Endodermal cell (in vitro differentiated cells): ENCODE data around the gene NPTX1. TPM values are rescaled to one million over a fixed set of nuclear protein-coding genes. Genes with fewer than 3 reads are reported as not detected.
A peak's percentile ranks its signal among the peaks of the same experiment; 100 is the strongest.

ENCODE experiments used
- DNase-seq: peaks from one replicate; pipeline ENCODE4 v3.0.0-alpha.2; 2017
- H3K27ac ChIP-seq: 2 replicates; pipeline ENCODE4 v1.5.1; 2013; ENCODE audit warnings: mild to moderate bottlenecking, low read depth, low read length, moderate library complexity
- H3K27me3 ChIP-seq: 2 replicates; pipeline ENCODE4 v1.6.1; 2013; ENCODE audit warnings: mild to moderate bottlenecking, low read length, moderate library complexity; ENCODE audit not compliant: insufficient read depth, control insufficient read depth, poor library complexity, severe bottlenecking
- H3K36me3 ChIP-seq: 2 replicates; pipeline ENCODE4 v1.7.0; 2013; ENCODE audit warnings: mild to moderate bottlenecking, low read length, moderate library complexity; ENCODE audit not compliant: control insufficient read depth, insufficient read depth
- H3K4me1 ChIP-seq: one replicate; pipeline ENCODE4 v1.7.0; 2013; ENCODE audit warnings: low read length; ENCODE audit not compliant: control insufficient read depth, insufficient read depth
- H3K4me3 ChIP-seq: 2 replicates; pipeline ENCODE4 v1.5.1; 2013; ENCODE audit warnings: mild to moderate bottlenecking, low read length, moderate library complexity
- H3K9ac ChIP-seq: 2 replicates; pipeline ENCODE4 v1.6.1; 2013; ENCODE audit warnings: mild to moderate bottlenecking, low read length, moderate library complexity; ENCODE audit not compliant: poor library complexity, severe bottlenecking; ENCODE audit errors: extremely low read depth
- H3K9me3 ChIP-seq: 2 replicates; pipeline ENCODE4 v1.6.1; 2013; ENCODE audit warnings: mild to moderate bottlenecking, low read length, moderate library complexity; ENCODE audit not compliant: control insufficient read depth
- H3K27ac Mint-ChIP-seq: 2 replicates; pipeline ENCODE4 v1.8.0; 2020; ENCODE audit warnings: mixed read lengths
- H3K27me3 Mint-ChIP-seq: 2 replicates; pipeline ENCODE4 v1.8.0; 2021; ENCODE audit warnings: mild to moderate bottlenecking, mixed read lengths; ENCODE audit not compliant: insufficient read depth
- H3K36me3 Mint-ChIP-seq: 2 replicates; pipeline ENCODE4 v1.8.0; 2020; ENCODE audit warnings: low read depth, mixed read lengths
- H3K4me1 Mint-ChIP-seq: 2 replicates; pipeline ENCODE4 v1.8.0; 2020; ENCODE audit warnings: mixed read lengths
- H3K4me3 Mint-ChIP-seq: 2 replicates; pipeline ENCODE4 v1.8.0; 2020; ENCODE audit warnings: mild to moderate bottlenecking, moderate library complexity, mixed read lengths
- H3K9me3 Mint-ChIP-seq: 2 replicates; pipeline ENCODE4 v1.8.0; 2020; ENCODE audit warnings: mild to moderate bottlenecking, mixed read lengths
- WGBS, 2 experiments: methylation state at CpG; one replicate each; pipeline versions ENCODE4 v1.1.5 to v1.1.7; 2013; ENCODE audit warnings: missing lambda C conversion rate in 2 of 2, mixed read lengths in 1 of 2; ENCODE audit not compliant: insufficient coverage in 1 of 2, insufficient read length in 1 of 2; 5-methylcytosine and 5-hydroxymethylcytosine counted together
- total RNA-seq, 2 donors: library from RNA; stranded (reverse); fragmentation: NEBNext Ultra II Directional in 1 of 2; extraction: Animal tissue kit (Norgen Biotek cat#: 25700) in 1 of 2; gene quantifications; 2 replicates in 1 of 2; 3 replicates in 1 of 2; pipeline ENCODE4 v1.2.1, GENCODE V29; 2021
- TF ChIP-seq, protein P1 (sequence below): fragments of 200-600 bp; sonication (generic); conservative IDR thresholded peaks from 2 replicates; pipeline ENCODE4 v1.5.0; 2021; ENCODE audit warnings: antibody characterized with exemption, mild to moderate bottlenecking

The NPTX1 gene
- total RNA-seq, 2 donors from 2014 or later: 0.24 to 2.3 TPM

DNA sequence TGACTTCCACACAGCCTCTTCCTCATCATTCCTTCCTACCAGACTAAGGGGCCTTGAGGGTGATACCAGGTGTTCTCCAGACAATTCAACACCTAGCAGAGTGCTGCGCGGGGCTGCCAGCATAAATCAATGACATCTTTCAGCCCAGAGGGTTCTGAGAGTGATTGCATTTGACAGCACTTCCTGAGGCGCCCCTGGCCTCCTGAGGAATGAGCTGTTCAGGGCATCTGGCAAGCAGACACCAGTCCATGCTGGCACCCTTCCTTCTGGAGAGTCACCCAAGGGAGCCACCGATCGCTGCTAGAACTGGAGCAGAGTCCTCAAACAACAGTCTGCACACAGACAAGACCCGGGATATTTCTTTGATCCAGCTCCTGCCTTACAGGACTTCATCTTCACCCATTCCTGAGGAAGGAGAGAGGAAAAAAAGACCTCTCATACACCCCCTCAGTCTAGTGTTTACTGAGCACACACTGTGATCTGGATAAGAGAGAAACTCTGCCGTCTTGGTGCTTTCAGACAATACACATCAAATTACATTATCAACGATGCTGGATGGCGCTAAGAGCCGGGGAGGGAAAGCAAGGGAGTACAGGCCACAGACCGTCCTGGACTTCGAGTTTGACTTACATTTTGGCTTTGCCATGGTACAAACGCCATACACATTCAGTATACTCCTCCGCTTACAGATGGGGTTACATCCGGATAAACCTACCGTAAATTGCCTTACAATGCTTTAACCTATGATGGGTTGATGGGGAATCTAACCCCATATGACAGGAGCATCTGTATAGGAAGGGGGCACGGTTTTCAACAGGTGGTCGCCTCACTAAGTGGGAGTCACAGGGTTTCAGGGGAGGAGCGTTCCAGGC is 23.0 kb downstream of the NPTX1 start:
- H3K4me1 Mint-ChIP-seq: peaks cover 15% of the 10 kb centered on the region
- Histone ChIP-seq H3K4me1 (no peaks in the 10 kb centered on the region), H3K9ac (peak overlapping the region; percentile 91), H3K4me3 (peak overlapping the region; percentile 90), H3K27me3 (peaks cover 23% of the 10 kb centered on the region), H3K9me3 (no peaks in the 10 kb centered on the region), H3K36me3 (no peaks in the 10 kb centered on the region), H3K27ac (no peak overlapping the region)
- TF ChIP-seq, protein P1, sequence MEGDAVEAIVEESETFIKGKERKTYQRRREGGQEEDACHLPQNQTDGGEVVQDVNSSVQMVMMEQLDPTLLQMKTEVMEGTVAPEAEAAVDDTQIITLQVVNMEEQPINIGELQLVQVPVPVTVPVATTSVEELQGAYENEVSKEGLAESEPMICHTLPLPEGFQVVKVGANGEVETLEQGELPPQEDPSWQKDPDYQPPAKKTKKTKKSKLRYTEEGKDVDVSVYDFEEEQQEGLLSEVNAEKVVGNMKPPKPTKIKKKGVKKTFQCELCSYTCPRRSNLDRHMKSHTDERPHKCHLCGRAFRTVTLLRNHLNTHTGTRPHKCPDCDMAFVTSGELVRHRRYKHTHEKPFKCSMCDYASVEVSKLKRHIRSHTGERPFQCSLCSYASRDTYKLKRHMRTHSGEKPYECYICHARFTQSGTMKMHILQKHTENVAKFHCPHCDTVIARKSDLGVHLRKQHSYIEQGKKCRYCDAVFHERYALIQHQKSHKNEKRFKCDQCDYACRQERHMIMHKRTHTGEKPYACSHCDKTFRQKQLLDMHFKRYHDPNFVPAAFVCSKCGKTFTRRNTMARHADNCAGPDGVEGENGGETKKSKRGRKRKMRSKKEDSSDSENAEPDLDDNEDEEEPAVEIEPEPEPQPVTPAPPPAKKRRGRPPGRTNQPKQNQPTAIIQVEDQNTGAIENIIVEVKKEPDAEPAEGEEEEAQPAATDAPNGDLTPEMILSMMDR: no peak
- peaks cover 35% of the 10 kb centered on the region for H3K27me3 Mint-ChIP-seq
- no peak for DNase-seq
- peak overlapping the region; percentile 37 for H3K27ac Mint-ChIP-seq
- H3K4me3 Mint-ChIP-seq: peak overlapping the region; percentile 80
- H3K9me3 Mint-ChIP-seq: no peaks in the 10 kb centered on the region
- no peaks in the 10 kb centered on the region for H3K36me3 Mint-ChIP-seq
- WGBS, 2 experiments: 87 to 92% methylated on average over 18 to 19 of the region's 19 CpGs

DNA sequence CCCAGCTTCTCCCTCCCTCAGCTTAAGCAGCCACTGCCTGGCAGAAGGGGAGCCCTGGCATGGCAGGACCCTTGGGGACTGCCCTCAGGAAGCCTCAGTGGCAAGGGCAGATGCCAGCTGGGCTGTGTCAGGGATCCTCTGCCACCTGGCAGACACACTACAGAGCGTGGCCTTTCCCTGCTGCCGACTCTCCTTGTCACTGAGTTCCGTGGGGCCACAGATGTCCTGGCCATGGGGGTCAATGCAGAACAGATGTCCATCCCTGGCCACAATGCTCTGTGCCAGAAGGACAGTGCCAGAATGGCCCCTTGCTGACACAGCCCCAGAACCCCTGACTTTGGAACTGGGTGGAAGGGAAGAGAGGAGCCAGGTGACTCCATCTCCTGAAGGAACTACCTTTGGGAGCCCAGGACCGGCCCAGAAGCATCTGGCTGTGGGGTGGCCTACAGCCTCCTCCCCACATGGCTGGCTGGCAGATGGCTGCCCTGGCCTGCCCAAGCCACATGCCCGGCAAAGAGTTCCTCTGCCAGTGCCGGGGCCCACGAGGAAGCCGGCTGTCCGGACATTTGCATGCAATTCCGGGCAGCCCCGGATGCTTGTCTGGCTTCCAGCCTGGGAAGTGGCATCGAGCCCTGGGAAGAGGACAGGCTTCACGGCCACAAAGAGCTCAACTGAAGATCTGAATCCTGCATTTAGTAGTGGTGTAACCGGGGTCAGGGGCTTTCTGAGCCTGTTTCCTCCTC is 24.1 kb downstream of the NPTX1 start:
- no peaks in the 10 kb centered on the region for H3K9me3 Mint-ChIP-seq
- Histone ChIP-seq H3K27me3 (peaks cover 13% of the 10 kb centered on the region), H3K36me3 (no peaks in the 10 kb centered on the region), H3K9ac (no peak overlapping the region), H3K27ac (no peak overlapping the region), H3K4me1 (no peaks in the 10 kb centered on the region), H3K4me3 (no peak overlapping the region), H3K9me3 (no peaks in the 10 kb centered on the region)
- no peaks in the 10 kb centered on the region for H3K36me3 Mint-ChIP-seq
- 76 to 84% methylated on average over 12 to 14 of the region's 14 CpGs for WGBS, 2 experiments
- H3K4me3 Mint-ChIP-seq: no peak overlapping the region
- TF ChIP-seq, protein P1: no peak
- peaks cover 15% of the 10 kb centered on the region for H3K4me1 Mint-ChIP-seq
- peaks cover 27% of the 10 kb centered on the region for H3K27me3 Mint-ChIP-seq
- no peak for DNase-seq
- no peak overlapping the region for H3K27ac Mint-ChIP-seq

DNA sequence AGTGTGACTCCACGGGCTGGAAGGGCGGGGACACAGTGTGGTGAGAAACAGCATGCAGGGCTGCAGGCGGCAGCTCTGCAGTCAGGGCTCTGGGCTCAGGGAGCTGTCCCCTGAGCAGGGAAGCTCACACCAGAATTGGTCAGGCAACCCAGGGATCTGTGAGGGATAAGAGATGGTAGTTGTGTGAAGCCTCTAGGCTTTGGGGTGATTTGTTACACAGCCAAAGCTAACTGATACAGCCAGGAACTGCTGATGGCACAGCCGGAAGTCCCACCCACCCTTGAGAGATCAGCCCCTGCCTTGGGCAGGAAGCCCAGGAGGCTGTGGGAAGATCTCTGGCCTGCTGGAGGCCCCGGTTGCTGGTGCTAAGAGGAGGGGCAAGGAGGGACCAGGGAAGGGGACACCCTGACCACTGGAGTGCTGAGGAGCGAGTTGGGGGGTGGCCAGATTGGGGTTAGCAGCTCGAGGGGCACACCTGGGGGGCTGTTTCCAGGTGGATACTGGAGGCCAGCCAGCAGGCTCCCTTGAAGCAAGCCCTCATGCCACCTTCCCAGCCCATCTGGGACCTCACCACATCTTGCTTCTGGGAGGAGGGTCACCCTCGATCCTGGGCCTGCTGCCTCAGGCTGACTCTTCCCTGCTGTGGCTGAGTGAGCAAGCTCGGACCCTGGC is 25.2 kb downstream of the NPTX1 start:
- DNase-seq: no peak
- H3K36me3 Mint-ChIP-seq: no peaks in the 10 kb centered on the region
- WGBS, 2 experiments: 92% methylated on average over 3 to 9 of the region's 9 CpGs
- Histone ChIP-seq H3K9me3 (no peaks in the 10 kb centered on the region), H3K9ac (no peak overlapping the region), H3K4me1 (no peaks in the 10 kb centered on the region), H3K27ac (no peak overlapping the region), H3K27me3 (peaks cover 2% of the 10 kb centered on the region), H3K36me3 (no peaks in the 10 kb centered on the region), H3K4me3 (no peak overlapping the region)
- peaks cover 15% of the 10 kb centered on the region for H3K4me1 Mint-ChIP-seq
- no peaks in the 10 kb centered on the region for H3K9me3 Mint-ChIP-seq
- H3K27ac Mint-ChIP-seq: no peak overlapping the region
- TF ChIP-seq, protein P1: no peak
- H3K4me3 Mint-ChIP-seq: no peak overlapping the region
- peaks cover 17% of the 10 kb centered on the region for H3K27me3 Mint-ChIP-seq
